NCI-H146 treated with DMSO at 0.1 percent for 48 hours (cell line): Measurements from ENCODE around the gene WDR5.

Source experiments
- DNase-seq: peaks from one replicate; lab custom pipeline; 2025; ENCODE audit not compliant: unreplicated experiment; lab: John Stamatoyannopoulos, UW

WDR5 gene

GRCh38 chr9:134186471-134187109 lies 50.7 kb downstream of the WDR5 start:
- DNase-seq: no peak

DNA sequence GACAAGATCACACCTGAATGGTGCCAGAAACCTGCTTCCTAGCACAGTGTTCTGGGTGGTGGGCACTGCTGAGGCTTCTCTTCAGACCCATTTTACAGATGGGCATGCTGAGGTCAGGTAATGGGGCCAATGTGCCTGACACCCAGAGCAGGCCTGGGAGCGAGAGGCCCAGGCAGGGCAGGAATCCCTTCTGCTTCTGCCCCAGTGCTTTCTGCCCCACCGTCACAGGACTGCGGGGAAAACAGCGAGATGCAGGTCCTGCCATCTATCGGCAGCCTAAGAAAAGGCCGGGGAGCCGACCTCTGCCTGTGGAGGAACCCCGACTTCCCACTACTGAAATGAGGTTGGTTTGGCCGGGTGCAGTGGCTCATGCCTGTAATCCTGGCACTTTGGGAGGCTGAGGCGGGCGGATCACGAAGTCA lies 51.2 kb downstream of the WDR5 start:
- DNase-seq: no peak

- no peak for DNase-seq
Measured at GRCh38 chr9:134187891-134188385, 52.1 kb downstream of the WDR5 start.

GRCh38 chr9:134188386-134189144 lies 52.7 kb downstream of the WDR5 start:
- DNase-seq: no peak

GRCh38 chr9:134189145-134189469 lies 53.2 kb downstream of the WDR5 start:
- DNase-seq: no peak

DNA sequence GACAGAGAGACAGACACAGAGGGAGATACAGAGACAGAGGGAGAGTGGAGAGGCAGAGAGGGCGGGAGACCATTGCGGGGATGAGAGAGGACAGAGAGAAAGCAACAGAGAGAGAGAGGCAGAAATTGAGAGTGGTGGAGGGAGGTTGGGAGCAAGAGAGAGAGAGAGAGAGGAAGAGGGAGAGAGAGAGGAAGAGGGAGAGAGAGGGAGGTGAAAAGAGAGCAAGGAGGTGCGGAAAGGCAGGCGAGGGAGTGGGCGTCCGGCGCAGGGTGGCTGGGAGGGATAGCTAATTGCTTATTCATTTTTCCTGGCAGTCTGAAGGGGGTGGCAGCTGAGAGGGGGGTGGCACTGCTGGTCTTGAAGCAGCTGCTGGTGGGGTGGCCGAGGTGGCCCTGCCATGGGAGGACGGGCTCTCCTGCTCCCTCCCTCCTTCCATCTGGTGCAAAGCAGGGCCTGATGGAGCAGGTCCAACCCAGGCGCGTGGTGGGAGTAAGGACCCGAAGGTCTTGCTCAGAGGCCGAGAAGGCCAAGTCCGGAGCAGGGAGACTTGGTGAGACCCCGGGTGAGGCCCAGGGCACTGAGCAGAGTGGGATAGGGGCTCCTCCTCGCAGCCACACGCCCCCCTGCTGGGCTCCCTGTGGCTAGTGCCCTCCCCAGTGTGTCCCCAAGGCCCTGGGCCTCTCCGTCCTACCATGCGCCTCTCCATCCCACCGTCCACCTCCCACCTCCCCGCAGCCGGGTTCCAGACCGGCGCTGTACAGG lies 53.8 kb downstream of the WDR5 start:
- DNase-seq: no peak

DNA sequence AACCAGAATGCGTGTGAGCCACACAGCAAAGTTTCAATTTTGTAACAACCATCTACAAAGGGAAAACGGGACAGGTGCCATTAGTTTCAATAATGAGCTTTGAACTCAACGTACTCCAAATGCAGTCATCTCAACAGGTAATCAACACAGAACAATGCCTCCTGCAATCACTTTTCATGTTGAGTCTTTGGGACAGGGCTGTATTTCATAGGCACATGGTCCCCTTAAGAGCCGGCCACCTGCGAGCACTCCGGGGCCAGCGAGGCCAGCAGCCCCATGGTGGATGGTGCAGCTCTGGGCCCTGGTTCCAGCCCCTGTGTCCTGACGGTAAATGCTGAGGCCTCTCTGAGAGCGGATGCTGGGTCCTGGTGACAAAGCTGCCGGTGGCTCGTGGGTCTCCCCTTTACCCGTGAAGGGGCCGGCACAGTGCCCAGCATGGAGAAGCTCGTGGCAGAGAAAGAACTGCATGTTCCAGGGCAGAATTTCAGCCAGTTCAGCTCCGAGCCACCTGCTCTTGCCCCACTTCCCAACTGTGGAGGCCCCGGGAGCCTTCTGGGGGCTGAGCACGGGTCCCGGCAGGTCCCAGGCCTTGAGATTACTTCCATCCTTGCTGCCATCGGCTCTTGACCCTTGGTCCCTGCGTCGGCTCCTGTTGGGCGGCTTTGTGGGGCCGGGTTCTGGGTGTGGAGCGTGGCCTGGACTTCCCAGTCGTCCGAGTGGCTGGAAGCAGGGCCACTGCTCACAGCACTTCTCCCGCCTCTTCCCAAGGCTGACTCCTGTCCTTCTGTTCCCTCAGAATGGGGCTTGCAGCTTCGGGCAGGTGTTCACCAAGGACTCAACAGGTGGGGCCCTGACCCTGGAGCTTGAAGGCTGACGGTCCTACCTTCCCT lies 54.6 kb downstream of the WDR5 start:
- DNase-seq: no peak

GRCh38 chr9:134191455-134192209 lies 55.8 kb downstream of the WDR5 start:
- no peak for DNase-seq

- no peak for DNase-seq
Measured at GRCh38 chr9:134192311-134192950, 56.5 kb downstream of the WDR5 start.

- no peak for DNase-seq
Measured at GRCh38 chr9:134192951-134193731, 57.3 kb downstream of the WDR5 start.

DNA sequence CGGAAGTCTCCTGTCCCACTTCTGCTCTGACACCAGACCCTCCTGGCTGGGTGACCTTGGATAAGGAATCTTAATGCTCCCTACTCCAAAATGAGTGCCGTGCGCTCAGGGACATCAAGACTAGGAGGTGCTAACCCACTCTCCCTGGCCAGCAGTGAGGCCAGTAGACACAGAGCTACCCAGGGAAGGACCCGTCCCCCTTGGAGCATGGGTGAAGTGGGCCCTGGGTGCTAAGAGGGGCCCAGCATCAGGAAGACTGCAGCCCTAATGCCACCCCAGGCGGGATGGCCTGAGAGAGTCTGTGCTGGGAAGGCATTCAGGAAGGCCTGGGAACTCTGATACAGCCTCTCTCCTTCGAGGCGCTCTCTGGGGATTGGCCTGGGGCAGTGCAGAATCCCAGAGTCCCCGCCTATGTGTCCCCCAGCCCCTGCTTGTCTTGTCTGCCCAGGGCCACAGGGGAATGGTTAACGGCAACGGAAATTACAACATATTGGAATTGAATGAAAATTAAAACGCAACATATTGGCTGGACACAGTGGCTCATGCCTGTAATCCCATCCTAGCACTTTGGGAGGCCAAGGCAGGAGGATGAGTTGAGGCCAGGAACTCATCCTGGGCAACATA lies 58.1 kb downstream of the WDR5 start:
- DNase-seq: no peak

DNA sequence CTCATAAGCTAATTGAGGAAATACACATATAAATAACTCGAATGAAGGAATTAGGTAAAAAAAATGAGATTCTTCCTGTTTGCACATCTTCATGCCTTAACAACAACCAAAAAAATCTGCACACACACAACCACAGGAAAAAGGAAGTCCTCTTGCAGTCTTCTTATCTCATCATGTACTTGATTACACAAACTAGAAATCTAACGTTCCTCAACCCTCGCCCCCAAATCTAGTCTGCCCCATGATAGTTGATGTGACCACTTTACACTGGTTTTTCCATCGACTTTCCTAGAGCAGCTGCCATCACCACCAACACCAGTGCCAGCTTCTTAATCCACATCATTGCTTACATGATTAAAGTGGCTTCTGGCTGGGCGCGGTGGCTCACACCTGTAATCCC lies 59.7 kb downstream of the WDR5 start:
- DNase-seq: no peak

DNA sequence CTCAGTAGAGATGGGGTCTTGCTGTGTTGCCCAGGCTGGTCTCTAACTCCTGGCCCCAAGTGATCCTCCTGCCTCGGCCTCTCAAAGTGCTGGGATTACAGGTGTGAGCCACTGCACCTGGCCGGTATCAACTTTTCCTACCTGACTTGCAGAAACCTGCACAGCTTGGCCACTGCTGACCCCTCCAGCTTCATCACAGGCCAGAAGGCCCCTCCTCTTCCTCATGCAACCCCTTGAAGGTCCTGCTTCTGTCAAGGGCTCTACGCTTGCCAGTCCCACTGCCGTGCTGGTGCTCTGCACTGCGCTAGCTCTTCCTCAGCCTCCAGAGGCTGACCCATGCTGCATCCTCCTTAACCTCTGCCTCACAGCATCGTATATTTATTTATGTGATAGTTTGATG lies 61.0 kb downstream of the WDR5 start:
- DNase-seq: no peak

DNA sequence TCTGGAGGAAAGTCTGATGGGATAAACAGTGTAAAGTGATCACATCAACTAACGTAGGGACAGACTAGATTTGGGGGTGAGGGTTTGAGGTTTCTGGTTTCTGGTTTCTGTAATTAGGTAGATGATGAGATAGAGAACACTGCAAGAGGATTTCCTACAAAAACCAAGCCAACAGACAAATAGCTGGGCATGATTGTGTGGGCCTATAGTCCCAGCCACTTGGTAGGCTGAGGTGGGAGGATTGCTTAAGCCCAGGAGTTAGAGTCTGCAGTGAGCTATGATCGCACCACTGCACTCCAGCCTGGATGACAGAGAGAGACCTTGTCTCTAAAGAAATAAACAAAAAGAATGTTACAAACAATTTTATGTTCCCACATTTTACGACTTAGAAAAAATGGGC lies 62.9 kb downstream of the WDR5 start:
- no peak for DNase-seq

DNA sequence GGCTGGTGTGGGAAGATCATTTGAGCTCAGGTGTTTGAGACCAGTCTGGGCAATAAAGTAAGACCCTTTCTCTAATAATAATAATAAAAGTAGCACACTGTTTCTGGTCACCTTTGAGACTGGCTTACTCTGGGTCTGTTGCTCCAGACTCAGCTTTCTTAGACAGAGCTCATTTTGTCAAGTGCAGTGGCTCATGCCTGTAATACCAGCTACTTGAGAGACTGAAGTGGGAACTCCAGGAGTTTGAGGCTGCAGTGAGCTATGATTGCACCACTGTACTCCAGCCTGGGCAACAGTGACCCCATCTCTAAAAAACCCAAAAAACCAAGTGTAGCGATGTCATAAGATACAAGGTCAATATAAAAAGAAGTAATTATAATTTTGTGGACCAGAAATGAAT lies 64.8 kb downstream of the WDR5 start:
- DNase-seq: no peak

GRCh38 chr9:134203224-134203623 lies 67.3 kb downstream of the WDR5 start:
- no peak for DNase-seq

DNA sequence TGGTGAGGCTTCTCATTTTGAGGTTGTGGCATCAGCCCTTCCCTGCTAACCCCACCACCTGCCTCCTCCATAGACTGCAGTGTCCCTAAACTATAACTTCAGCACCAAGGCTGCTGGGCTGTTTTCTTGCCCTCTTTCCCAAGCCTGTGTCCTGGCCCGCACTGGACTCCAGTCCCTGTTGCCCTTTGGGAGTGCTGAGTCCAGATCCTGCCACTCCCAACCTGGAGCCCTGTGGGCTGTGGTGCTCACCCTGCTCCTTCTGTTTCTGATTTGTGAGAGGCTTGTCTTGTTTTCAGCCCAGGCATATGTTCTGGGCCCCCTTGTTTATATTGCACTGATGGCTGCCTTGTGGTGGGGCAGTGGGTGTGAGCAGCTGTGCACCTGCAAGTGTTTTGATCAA lies 68.2 kb downstream of the WDR5 start:
- no peak for DNase-seq

- no peak for DNase-seq
Measured at GRCh38 chr9:134204991-134205578, 69.2 kb downstream of the WDR5 start.
